ENCODE data around the gene ASGR1.
"Not testable (repeated sequence)": the region's sequence is repeated elsewhere in the genome, so short reads cannot be mapped to it uniquely, and the experiment has no call there.

Gene ASGR1

GRCh38 chr17:7132511-7133094 is 46.6 kb downstream of the ASGR1 start:
- no peak for DNase-seq
- no peak overlapping the region for H3K27ac ChIP-seq
- H3K27me3 ChIP-seq (ENCODE audit: insufficient read depth, low read depth, severe bottlenecking) = no peaks in the 10 kb centered on the region
- TF ChIP-seq, protein P1, sequence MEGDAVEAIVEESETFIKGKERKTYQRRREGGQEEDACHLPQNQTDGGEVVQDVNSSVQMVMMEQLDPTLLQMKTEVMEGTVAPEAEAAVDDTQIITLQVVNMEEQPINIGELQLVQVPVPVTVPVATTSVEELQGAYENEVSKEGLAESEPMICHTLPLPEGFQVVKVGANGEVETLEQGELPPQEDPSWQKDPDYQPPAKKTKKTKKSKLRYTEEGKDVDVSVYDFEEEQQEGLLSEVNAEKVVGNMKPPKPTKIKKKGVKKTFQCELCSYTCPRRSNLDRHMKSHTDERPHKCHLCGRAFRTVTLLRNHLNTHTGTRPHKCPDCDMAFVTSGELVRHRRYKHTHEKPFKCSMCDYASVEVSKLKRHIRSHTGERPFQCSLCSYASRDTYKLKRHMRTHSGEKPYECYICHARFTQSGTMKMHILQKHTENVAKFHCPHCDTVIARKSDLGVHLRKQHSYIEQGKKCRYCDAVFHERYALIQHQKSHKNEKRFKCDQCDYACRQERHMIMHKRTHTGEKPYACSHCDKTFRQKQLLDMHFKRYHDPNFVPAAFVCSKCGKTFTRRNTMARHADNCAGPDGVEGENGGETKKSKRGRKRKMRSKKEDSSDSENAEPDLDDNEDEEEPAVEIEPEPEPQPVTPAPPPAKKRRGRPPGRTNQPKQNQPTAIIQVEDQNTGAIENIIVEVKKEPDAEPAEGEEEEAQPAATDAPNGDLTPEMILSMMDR (IDR thresholded peaks at IDR 0.05; ENCODE audit: low read depth, low read length) = no peak
- no peaks in the 10 kb centered on the region for H3K9me3 ChIP-seq (ENCODE audit: severe bottlenecking)
- no peaks in the 10 kb centered on the region for H3K36me3 ChIP-seq
- no peak overlapping the region for H3K4me3 ChIP-seq (ENCODE audit: low read depth, low read length)

GRCh38 chr17:7131423-7131791 is 47.8 kb downstream of the ASGR1 start:
- Histone ChIP-seq H3K4me3 (ENCODE audit: low read depth, low read length) (no peak overlapping the region), H3K27ac (no peak overlapping the region), H3K9me3 (ENCODE audit: severe bottlenecking) (no peaks in the 10 kb centered on the region), H3K27me3 (ENCODE audit: insufficient read depth, low read depth, severe bottlenecking) (no peaks in the 10 kb centered on the region), H3K36me3 (no peaks in the 10 kb centered on the region)
- DNase-seq = no peak
- TF ChIP-seq, protein P1 (IDR thresholded peaks at IDR 0.05; ENCODE audit: low read depth, low read length) = no peak

DNA sequence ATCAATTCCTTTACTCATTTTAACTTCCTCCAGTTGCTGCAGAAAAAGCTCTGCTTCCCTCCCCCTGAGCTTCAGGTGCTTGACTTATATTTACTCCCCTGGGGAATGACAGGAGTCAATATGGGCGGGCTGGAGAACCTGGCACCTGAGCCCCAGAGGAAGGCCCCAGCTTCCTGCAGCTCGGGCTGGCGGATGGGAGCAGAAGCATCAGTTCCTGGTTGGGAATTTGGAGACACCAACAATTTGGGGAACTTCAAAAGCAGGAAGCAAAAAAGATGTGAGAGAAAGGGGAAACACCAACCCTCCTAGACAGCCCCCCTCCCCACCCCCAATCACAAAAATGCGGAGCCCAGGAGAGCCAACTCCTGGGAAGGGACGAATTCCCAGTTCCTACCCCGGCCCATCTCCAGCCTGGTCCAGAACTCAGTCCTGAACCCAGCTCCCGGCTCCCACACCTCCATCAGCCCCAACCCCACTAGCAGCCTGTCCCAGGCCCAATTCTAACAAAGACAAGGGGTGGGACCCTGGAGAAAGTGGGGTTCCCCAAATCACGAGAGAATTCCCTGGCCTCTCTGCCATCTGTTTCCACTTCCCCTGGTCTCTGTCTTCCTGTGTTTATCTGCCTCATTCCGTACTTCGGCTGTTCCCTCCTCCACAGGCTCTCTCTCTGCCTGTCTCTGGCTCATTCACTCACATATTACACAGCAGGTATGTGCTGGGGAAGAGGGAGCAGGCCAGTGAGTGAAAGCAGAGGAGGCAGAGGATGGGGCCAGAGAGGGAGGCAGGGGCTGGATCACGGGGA is 48.3 kb downstream of the ASGR1 start:
- DNase-seq = no peak
- Histone ChIP-seq H3K4me3 (ENCODE audit: low read depth, low read length) (no peak overlapping the region), H3K36me3 (no peaks in the 10 kb centered on the region), H3K27ac (no peak overlapping the region), H3K27me3 (ENCODE audit: insufficient read depth, low read depth, severe bottlenecking) (no peaks in the 10 kb centered on the region), H3K9me3 (ENCODE audit: severe bottlenecking) (no peaks in the 10 kb centered on the region)
- TF ChIP-seq, protein P1 (IDR thresholded peaks at IDR 0.05; ENCODE audit: low read depth, low read length) = no peak

GRCh38 chr17:7129311-7129710 is 49.9 kb downstream of the ASGR1 start:
- no peak for DNase-seq
- Histone ChIP-seq H3K36me3 (no peaks in the 10 kb centered on the region), H3K27me3 (ENCODE audit: insufficient read depth, low read depth, severe bottlenecking) (no peaks in the 10 kb centered on the region), H3K9me3 (ENCODE audit: severe bottlenecking) (no peaks in the 10 kb centered on the region), H3K27ac (no peak overlapping the region), H3K4me3 (ENCODE audit: low read depth, low read length) (no peak overlapping the region)
- TF ChIP-seq, protein P1 (IDR thresholded peaks at IDR 0.05; ENCODE audit: low read depth, low read length) = no peak

- no peaks in the 10 kb centered on the region for H3K9me3 ChIP-seq (ENCODE audit: severe bottlenecking)
These were observed 51.0 kb downstream of the ASGR1 start for GRCh38 chr17:7128160-7128559.

DNA sequence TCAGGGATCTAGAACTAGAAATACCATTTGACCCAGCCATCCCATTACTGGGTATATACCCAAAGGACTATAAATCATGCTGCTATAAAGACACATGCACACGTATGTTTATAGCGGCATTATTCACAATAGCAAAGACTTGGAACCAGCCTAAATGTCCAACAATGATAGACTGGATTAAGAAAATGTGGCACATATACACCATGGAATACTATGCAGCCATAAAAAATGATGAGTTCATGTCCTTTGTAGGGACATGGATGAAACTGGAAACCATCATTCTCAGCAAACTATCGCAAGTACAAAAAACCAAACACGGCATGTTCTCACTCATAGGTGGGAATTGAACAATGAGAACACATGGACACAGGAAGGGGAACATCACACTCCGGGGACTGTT is 51.7 kb downstream of the ASGR1 start:
- not testable (repeated sequence) for H3K9me3 ChIP-seq (ENCODE audit: severe bottlenecking); H3K27me3 ChIP-seq (ENCODE audit: insufficient read depth, low read depth, severe bottlenecking); H3K27ac ChIP-seq; H3K36me3 ChIP-seq; DNase-seq; H3K4me3 ChIP-seq (ENCODE audit: low read depth, low read length)

More at GRCh38 chr17:7128160-7128559, 51.0 kb downstream of the ASGR1 start:
- Histone ChIP-seq H3K36me3 (no peaks in the 10 kb centered on the region), H3K4me3 (ENCODE audit: low read depth, low read length) (no peak overlapping the region), H3K27ac (no peak overlapping the region), H3K27me3 (ENCODE audit: insufficient read depth, low read depth, severe bottlenecking) (no peaks in the 10 kb centered on the region)
- TF ChIP-seq, protein P1 (IDR thresholded peaks at IDR 0.05; ENCODE audit: low read depth, low read length) = no peak
- DNase-seq = no peak

- H3K9me3 ChIP-seq (ENCODE audit: severe bottlenecking); H3K4me3 ChIP-seq (ENCODE audit: low read depth, low read length); DNase-seq; H3K27me3 ChIP-seq (ENCODE audit: insufficient read depth, low read depth, severe bottlenecking); H3K36me3 ChIP-seq; H3K27ac ChIP-seq: not testable (repeated sequence)
These were observed 52.8 kb downstream of the ASGR1 start for GRCh38 chr17:7126386-7126785.

All from WERI-Rb-1 (cell line).